ENCODE results near the gene GAK. TPM values are rescaled to one million over a fixed set of nuclear protein-coding genes. Genes with fewer than 3 reads are reported as not detected.

Gene GAK
- polyA plus RNA-seq, 1 experiment, result 17.0 TPM

GRCh38 chr4:891747-892146, 40.4 kb downstream of the GAK start:
- no peak for DNase-seq (ENCODE audit: low read depth, low spot score)
- TF ChIP-seq, protein P1, sequence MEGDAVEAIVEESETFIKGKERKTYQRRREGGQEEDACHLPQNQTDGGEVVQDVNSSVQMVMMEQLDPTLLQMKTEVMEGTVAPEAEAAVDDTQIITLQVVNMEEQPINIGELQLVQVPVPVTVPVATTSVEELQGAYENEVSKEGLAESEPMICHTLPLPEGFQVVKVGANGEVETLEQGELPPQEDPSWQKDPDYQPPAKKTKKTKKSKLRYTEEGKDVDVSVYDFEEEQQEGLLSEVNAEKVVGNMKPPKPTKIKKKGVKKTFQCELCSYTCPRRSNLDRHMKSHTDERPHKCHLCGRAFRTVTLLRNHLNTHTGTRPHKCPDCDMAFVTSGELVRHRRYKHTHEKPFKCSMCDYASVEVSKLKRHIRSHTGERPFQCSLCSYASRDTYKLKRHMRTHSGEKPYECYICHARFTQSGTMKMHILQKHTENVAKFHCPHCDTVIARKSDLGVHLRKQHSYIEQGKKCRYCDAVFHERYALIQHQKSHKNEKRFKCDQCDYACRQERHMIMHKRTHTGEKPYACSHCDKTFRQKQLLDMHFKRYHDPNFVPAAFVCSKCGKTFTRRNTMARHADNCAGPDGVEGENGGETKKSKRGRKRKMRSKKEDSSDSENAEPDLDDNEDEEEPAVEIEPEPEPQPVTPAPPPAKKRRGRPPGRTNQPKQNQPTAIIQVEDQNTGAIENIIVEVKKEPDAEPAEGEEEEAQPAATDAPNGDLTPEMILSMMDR (IDR thresholded peaks at IDR 0.05; ENCODE audit: low read depth, low read length), result peak; percentile 29; the same call in 1 of the 2 replicates
- H3K27ac ChIP-seq (ENCODE audit: low read depth, low read length), result no peak overlapping the region
- H3K9me3 ChIP-seq (ENCODE audit: control insufficient read depth, insufficient read depth, low read length), result peaks cover 12% of the 10 kb centered on the region; the same call in 1 of the 2 replicates
- ChIA-PET POLR2A (no interaction called here), CTCF (no interaction called here)
- H3K4me3 ChIP-seq (ENCODE audit: low read depth, low read length), result no peak overlapping the region
- H3K27me3 ChIP-seq (ENCODE audit: control insufficient read depth, insufficient read depth, low read length), result no peaks in the 10 kb centered on the region

DNA sequence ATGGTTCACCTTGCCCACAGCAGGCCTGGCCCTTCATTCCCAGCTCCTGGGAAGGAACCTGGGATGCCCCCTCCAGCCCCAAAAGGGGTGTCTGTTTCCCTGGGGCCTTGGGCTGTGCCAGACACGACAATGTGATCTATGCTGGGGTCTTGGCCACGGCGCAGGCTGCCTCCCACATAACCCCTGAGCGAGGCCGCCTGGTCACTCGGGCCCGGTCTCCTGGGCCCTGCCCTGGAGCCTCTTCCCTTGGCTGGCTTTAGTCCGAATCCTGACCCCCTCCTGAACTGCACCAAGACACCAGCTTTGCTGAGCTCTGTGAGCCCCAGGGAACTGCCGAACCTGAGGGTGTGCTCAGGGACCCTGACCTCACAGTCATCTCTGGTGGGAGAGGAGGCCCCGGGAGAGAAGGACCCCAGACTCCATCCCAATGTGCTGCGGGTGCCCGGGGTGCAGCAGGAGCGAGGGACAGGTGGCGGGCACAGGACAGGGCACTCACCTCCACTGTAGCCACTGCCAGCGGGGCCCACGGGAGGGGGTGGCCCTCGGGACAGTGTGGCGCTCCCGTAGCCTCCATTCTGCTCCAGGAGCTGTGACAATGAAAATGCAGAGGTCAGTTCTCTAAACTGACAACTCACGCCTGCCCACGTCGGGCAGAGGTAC, 42.0 kb downstream of the GAK start:
- Histone ChIP-seq H3K4me3 (ENCODE audit: low read depth, low read length) (no peak overlapping the region), H3K27ac (ENCODE audit: low read depth, low read length) (no peak overlapping the region), H3K27me3 (ENCODE audit: control insufficient read depth, insufficient read depth, low read length) (no peaks in the 10 kb centered on the region), H3K9me3 (ENCODE audit: control insufficient read depth, insufficient read depth, low read length) (peaks cover 12% of the 10 kb centered on the region; the same call in 1 of the 2 replicates)
- TF ChIP-seq, protein P1 (IDR thresholded peaks at IDR 0.05; ENCODE audit: low read depth, low read length), result no peak
- ChIA-PET CTCF (no interaction called here), POLR2A (no interaction called here)
- DNase-seq (ENCODE audit: low read depth, low spot score), result no peak

GRCh38 chr4:889516-889915, 42.6 kb downstream of the GAK start:
- TF ChIP-seq, protein P1 (IDR thresholded peaks at IDR 0.05; ENCODE audit: low read depth, low read length), result no peak
- no peak overlapping the region for H3K27ac ChIP-seq (ENCODE audit: low read depth, low read length)
- peaks cover 12% of the 10 kb centered on the region; the same call in 1 of the 2 replicates for H3K9me3 ChIP-seq (ENCODE audit: control insufficient read depth, insufficient read depth, low read length)
- H3K4me3 ChIP-seq (ENCODE audit: low read depth, low read length), result no peak overlapping the region
- H3K27me3 ChIP-seq (ENCODE audit: control insufficient read depth, insufficient read depth, low read length), result no peaks in the 10 kb centered on the region
- ChIA-PET CTCF (no interaction called here), POLR2A (no interaction called here)
- no peak for DNase-seq (ENCODE audit: low read depth, low spot score)

DNA sequence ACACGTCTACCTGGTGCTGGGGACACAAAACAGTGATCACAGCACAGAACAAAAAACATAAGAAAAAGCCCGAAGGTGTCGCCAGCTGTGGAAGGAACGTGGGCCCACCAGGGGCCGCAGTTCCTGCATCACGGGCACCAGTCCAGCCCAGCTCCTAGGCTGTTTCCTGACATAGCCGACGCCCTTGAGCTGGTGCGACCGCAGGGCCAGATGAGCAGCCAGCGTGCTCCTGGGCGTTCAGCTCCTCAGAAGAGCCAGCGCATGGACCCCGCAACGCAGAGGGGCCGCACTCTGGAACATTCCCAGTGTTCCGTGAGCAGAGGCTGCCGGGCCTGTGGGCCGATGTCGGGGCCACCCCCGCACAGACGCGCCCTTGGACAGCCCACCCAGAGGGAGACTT, 44.1 kb downstream of the GAK start:
- CTCF ChIA-PET, result no interaction called here
- no peak overlapping the region for H3K4me3 ChIP-seq (ENCODE audit: low read depth, low read length)

More for the DNA sequence above, 44.1 kb downstream of the GAK start:
- TF ChIP-seq, protein P1 (IDR thresholded peaks at IDR 0.05; ENCODE audit: low read depth, low read length), result no peak
- POLR2A ChIA-PET, result no interaction called here
- DNase-seq (ENCODE audit: low read depth, low spot score), result no peak
- Histone ChIP-seq H3K27me3 (ENCODE audit: control insufficient read depth, insufficient read depth, low read length) (no peaks in the 10 kb centered on the region), H3K9me3 (ENCODE audit: control insufficient read depth, insufficient read depth, low read length) (peaks cover 12% of the 10 kb centered on the region; the same call in 1 of the 2 replicates), H3K27ac (ENCODE audit: low read depth, low read length) (no peak overlapping the region)
